H9 (cell line): ENCODE data around the gene MCM8. TPM values are rescaled to one million over a fixed set of nuclear protein-coding genes. Genes with fewer than 3 reads are reported as not detected.

Experiments
- DNase-seq: peaks from one replicate; pipeline ENCODE4 v3.0.0-alpha.2; 2017
- H2AFZ ChIP-seq: one replicate; pipeline ENCODE4 v1.6.1; 2013; ENCODE audit warnings: mild to moderate bottlenecking, low read length, control low read depth, moderate library complexity
- H2AK5ac ChIP-seq: 2 replicates; pipeline ENCODE4 v1.6.1; 2013; ENCODE audit warnings: low read length, control low read depth, mixed read lengths; ENCODE audit not compliant: insufficient read length
- H2BK120ac ChIP-seq: one replicate; pipeline ENCODE4 v1.6.1; 2013; ENCODE audit warnings: low read depth, mild to moderate bottlenecking, low read length, control low read depth, inconsistent platforms; ENCODE audit not compliant: poor library complexity, severe bottlenecking
- H2BK12ac ChIP-seq: 2 replicates; pipeline ENCODE4 v1.6.1; 2013; ENCODE audit warnings: low read length, control low read depth, mixed read lengths, low read depth; ENCODE audit not compliant: insufficient read length
- H2BK15ac ChIP-seq: 2 replicates; pipeline ENCODE4 v1.6.1; 2013; ENCODE audit warnings: low read depth, low read length, control low read depth
- H2BK20ac ChIP-seq: one replicate; pipeline ENCODE4 v1.6.1; 2013; ENCODE audit warnings: low read depth, mild to moderate bottlenecking, low read length, control low read depth, inconsistent platforms; ENCODE audit not compliant: poor library complexity, severe bottlenecking
- H2BK5ac ChIP-seq: 2 replicates; pipeline ENCODE4 v1.6.1; 2013; ENCODE audit warnings: low read length, control low read depth, mixed read lengths; ENCODE audit not compliant: insufficient read length
- H3K14ac ChIP-seq: 2 replicates; pipeline ENCODE4 v1.6.1; 2013; ENCODE audit warnings: low read length, control low read depth; ENCODE audit not compliant: insufficient read depth
- H3K18ac ChIP-seq: 2 replicates; pipeline ENCODE4 v1.6.1; 2013; ENCODE audit warnings: low read depth, mild to moderate bottlenecking, mixed read lengths, low read length, control low read depth; ENCODE audit not compliant: insufficient read length
- H3K23ac ChIP-seq: 2 replicates; pipeline ENCODE4 v1.6.1; 2013; ENCODE audit warnings: low read length, control low read depth, mixed read lengths, low read depth; ENCODE audit not compliant: insufficient read length
- H3K23me2 ChIP-seq: 2 replicates; pipeline ENCODE4 v1.6.1; 2013; ENCODE audit warnings: low read depth, mild to moderate bottlenecking, mixed read lengths, low read length, control low read depth; ENCODE audit not compliant: insufficient read length, poor library complexity, severe bottlenecking
- H3K27ac ChIP-seq: 2 replicates; pipeline ENCODE4 v1.5.1; 2013; ENCODE audit warnings: low read length, control low read depth, mixed read lengths, low read depth; ENCODE audit not compliant: insufficient read length
- H3K27me3 ChIP-seq: 2 replicates; pipeline ENCODE4 v1.6.1; 2013; ENCODE audit warnings: low read length, control low read depth, inconsistent platforms; ENCODE audit not compliant: insufficient read depth
- H3K4ac ChIP-seq: 2 replicates; pipeline ENCODE4 v1.6.1; 2013; ENCODE audit warnings: low read depth, mild to moderate bottlenecking, control low read depth, inconsistent platforms, low read length, moderate library complexity
- H3K4me1 ChIP-seq: 2 replicates; pipeline ENCODE4 v1.6.1; 2013; ENCODE audit warnings: low read length, control low read depth, inconsistent platforms; ENCODE audit not compliant: insufficient read depth
- H3K4me2 ChIP-seq: 2 replicates; pipeline ENCODE4 v1.6.1; 2013; ENCODE audit warnings: low read length, control low read depth, mixed read lengths; ENCODE audit not compliant: insufficient read length, insufficient read depth
- H3K56ac ChIP-seq: 2 replicates; pipeline ENCODE4 v1.6.1; 2013; ENCODE audit warnings: low read depth, mild to moderate bottlenecking, mixed read lengths, low read length, control low read depth; ENCODE audit not compliant: insufficient read length
- H3K79me1 ChIP-seq: 2 replicates; pipeline ENCODE4 v1.6.1; 2013; ENCODE audit warnings: low read depth, mild to moderate bottlenecking, moderate library complexity, low read length, control low read depth, inconsistent platforms; ENCODE audit not compliant: insufficient read depth, poor library complexity, severe bottlenecking
- H3K79me2 ChIP-seq: 2 replicates; pipeline ENCODE4 v1.6.1; 2013; ENCODE audit warnings: low read length, control low read depth, inconsistent platforms; ENCODE audit not compliant: insufficient read depth
- H3K9ac ChIP-seq: 2 replicates; pipeline ENCODE4 v1.6.1; 2013; ENCODE audit warnings: low read length, control low read depth, mixed read lengths; ENCODE audit not compliant: insufficient read length; ENCODE audit errors: extremely low read depth
- H3K9me3 ChIP-seq: one replicate; pipeline ENCODE4 v1.6.1; 2013; ENCODE audit warnings: low read depth, low read length, inconsistent platforms; ENCODE audit not compliant: control insufficient read depth
- H3T11ph ChIP-seq: one replicate; pipeline ENCODE4 v1.6.1; 2013; ENCODE audit warnings: mild to moderate bottlenecking, low read length, control low read depth, inconsistent platforms
- H4K20me1 ChIP-seq: one replicate; pipeline ENCODE4 v1.6.1; 2013; ENCODE audit not compliant: control insufficient read depth, insufficient read length, insufficient read depth
- H4K5ac ChIP-seq: 2 replicates; pipeline ENCODE4 v1.6.1; 2013; ENCODE audit warnings: low read depth, mild to moderate bottlenecking, mixed read lengths, low read length, control low read depth; ENCODE audit not compliant: insufficient read length
- H4K8ac ChIP-seq: replicated peaks from 2 replicates; pipeline ENCODE4 v1.6.1; 2013; ENCODE audit warnings: low read length, control low read depth, mixed read lengths, low read depth; ENCODE audit not compliant: insufficient read length
- H4K91ac ChIP-seq: 2 replicates; pipeline ENCODE4 v1.6.1; 2013; ENCODE audit warnings: low read depth, mild to moderate bottlenecking, moderate library complexity, mixed read lengths, low read length, control low read depth; ENCODE audit not compliant: insufficient read length
- H3K27ac Mint-ChIP-seq, 3 experiments: 2 replicates in 2 of 3; 3 replicates in 1 of 3; pipeline ENCODE4 v1.8.0; 2020 to 2021; ENCODE audit warnings: mixed read lengths in 3 of 3, mild to moderate bottlenecking in 1 of 3, moderate library complexity in 1 of 3
- H3K27me3 Mint-ChIP-seq: 2 replicates; pipeline ENCODE4 v1.8.0; 2021; ENCODE audit warnings: low read depth, mild to moderate bottlenecking, moderate library complexity, mixed read lengths
- H3K36me3 Mint-ChIP-seq, 3 experiments: 2 replicates in 2 of 3; 3 replicates in 1 of 3; pipeline ENCODE4 v1.8.0; 2020 to 2021; ENCODE audit warnings: low read depth in 3 of 3, mixed read lengths in 3 of 3; ENCODE audit not compliant: insufficient read depth in 1 of 3
- H3K4me1 Mint-ChIP-seq, 2 experiments: 2 replicates each; pipeline ENCODE4 v1.8.0; 2020; ENCODE audit warnings: mixed read lengths in 2 of 2
- H3K4me3 Mint-ChIP-seq, 2 experiments: 2 replicates in 1 of 2; 3 replicates in 1 of 2; pipeline ENCODE4 v1.8.0; 2020 to 2021; ENCODE audit warnings: mild to moderate bottlenecking in 2 of 2, mixed read lengths in 2 of 2, moderate library complexity in 1 of 2
- H3K9me3 Mint-ChIP-seq, 2 experiments: 2 replicates in 1 of 2; 3 replicates in 1 of 2; pipeline ENCODE4 v1.8.0; 2020; ENCODE audit warnings: mild to moderate bottlenecking in 2 of 2, mixed read lengths in 2 of 2, moderate library complexity in 1 of 2
- CTCF ChIP-seq: fragments of 200-600 bp; sonication (generic); conservative IDR thresholded peaks from 3 replicates; pipeline ENCODE4 v1.8.0; 2021; ENCODE audit warnings: antibody characterized with exemption, mild to moderate bottlenecking
- WGBS: extraction: QIAGEN DNeasy Blood & Tissue Kit; methylation state at CpG from one replicate; pipeline ENCODE4 v1.1.7; 2013; ENCODE audit warnings: missing lambda C conversion rate, low lambda C conversion rate, mixed read lengths; ENCODE audit not compliant: insufficient read length; ENCODE audit errors: extremely low coverage; 5-methylcytosine and 5-hydroxymethylcytosine counted together
- total RNA-seq: library from RNA; stranded (reverse); gene quantifications from 2 replicates; pipeline ENCODE4 v1.2.1, GENCODE V29; 2021

Gene MCM8
- total RNA-seq, 1 experiment from 2014 or later = 32.2 TPM

- no peak overlapping the region for H2AFZ ChIP-seq
- no peak overlapping the region for H2BK20ac ChIP-seq
- no peak overlapping the region for H3K18ac ChIP-seq
- H3K23ac ChIP-seq = no peak overlapping the region
- H3K9me3 Mint-ChIP-seq = no peaks in the 10 kb centered on the region
- no peak overlapping the region for H4K5ac ChIP-seq
- H4K20me1 ChIP-seq = no peaks in the 10 kb centered on the region
- H3K27ac ChIP-seq = no peak overlapping the region
- no peaks in the 10 kb centered on the region for H3K23me2 ChIP-seq
- peaks cover 19 to 22% of the 10 kb centered on the region in 2 experiments for H3K4me1 Mint-ChIP-seq
- no peak for DNase-seq
- no peak overlapping the region for H2BK12ac ChIP-seq
- WGBS = no CpG with 5 or more reads among the region's 6 CpGs
- H3K27ac Mint-ChIP-seq = no peak overlapping the region
- no peak for TF ChIP-seq CTCF
- no peaks in the 10 kb centered on the region for H3K9me3 ChIP-seq
- H3K79me1 ChIP-seq = no peaks in the 10 kb centered on the region
- no peak overlapping the region for H3K4ac ChIP-seq
- peaks cover 18% of the 10 kb centered on the region; the same call in 1 of the 2 replicates for H3K27me3 ChIP-seq
- no peak overlapping the region for H2BK120ac ChIP-seq
- H3K27me3 Mint-ChIP-seq = peaks cover 77% of the 10 kb centered on the region
- H2BK15ac ChIP-seq = no peak overlapping the region
- H3K36me3 Mint-ChIP-seq = peaks cover 30 to 81% (median 52%) of the 10 kb centered on the region in 3 experiments
- no peak overlapping the region for H3K56ac ChIP-seq
- no peak overlapping the region for H4K8ac ChIP-seq
- H2AK5ac ChIP-seq = no peak overlapping the region
- H3K9ac ChIP-seq = no peak overlapping the region
- no peak overlapping the region for H3T11ph ChIP-seq
- H3K4me1 ChIP-seq = no peaks in the 10 kb centered on the region
- H4K91ac ChIP-seq = no peak overlapping the region
- H3K4me2 ChIP-seq = no peak overlapping the region
- no peak overlapping the region for H3K4me3 Mint-ChIP-seq
- H2BK5ac ChIP-seq = no peak overlapping the region
- no peaks in the 10 kb centered on the region for H3K79me2 ChIP-seq
- H3K14ac ChIP-seq = no peak overlapping the region
Observed at GRCh38 chr20:5967469-5967868, 17.0 kb downstream of the MCM8 start.
